ENCODE measurements around the gene TRIM56. TPM values are rescaled to one million over a fixed set of nuclear protein-coding genes. Genes with fewer than 3 reads are reported as not detected.

The TRIM56 gene
- total and polyA plus RNA-seq, 2 of the 13 experiments (the other 11 are each of a cell fraction or from before 2014, with no cell fraction given): 3.2 to 7.1 TPM

GRCh38 chr7:101138213-101138870, 53.1 kb downstream of the TRIM56 start (continued):
- TF ChIP-seq TRAFD1 (CRISPR knock-in tag; IDR thresholded peaks at IDR 0.05; ENCODE audit: borderline replicate concordance) (no peak), ZNF569 (CRISPR knock-in tag; IDR thresholded peaks at IDR 0.05; ENCODE audit: borderline replicate concordance) (no peak), NCOA5 (CRISPR knock-in tag; IDR thresholded peaks at IDR 0.05) (0 out of 2 replicates have a peak, but pooled peaks have one; percentile 76), CHD2 (IDR thresholded peaks at IDR 0.05; ENCODE audit: low read depth, low read length) (no peak), ZNF234 (CRISPR knock-in tag; conservative IDR thresholded peaks at IDR 0.05) (no peak), MYNN (CRISPR knock-in tag; IDR thresholded peaks at IDR 0.05; ENCODE audit: low read depth) (no peak), KDM5A (IDR thresholded peaks at IDR 0.05; ENCODE audit: borderline replicate concordance, low read length) (no peak; the same call in 1 of the 2 replicates), JUN (CRISPR knock-in tag; IDR thresholded peaks at IDR 0.05) (peak; percentile 95), MAX (IDR thresholded peaks at IDR 0.05) (peak; percentile 62; the same call in 1 of the 2 replicates), NFE2 (CRISPR knock-in tag; IDR thresholded peaks at IDR 0.05) (no peak), KLF15 (CRISPR knock-in tag; IDR thresholded peaks at IDR 0.05; ENCODE audit: borderline replicate concordance) (no peak), ZBTB43 (CRISPR knock-in tag; conservative IDR thresholded peaks at IDR 0.05) (0 out of 2 replicates have a peak, but pooled peaks have one; percentile 41), PLSCR1 (CRISPR knock-in tag; IDR thresholded peaks at IDR 0.05; ENCODE audit: borderline replicate concordance) (no peak; the same call in 1 of the 2 replicates), TFDP1 (CRISPR knock-in tag; IDR thresholded peaks at IDR 0.05; ENCODE audit: borderline replicate concordance) (no peak), ATF3 (CRISPR knock-in tag; IDR thresholded peaks at IDR 0.05) (peak; percentile 93), PRDM10 (CRISPR knock-in tag; IDR thresholded peaks at IDR 0.05; ENCODE audit: low read depth) (no peak), ZNF558 (CRISPR knock-in tag; IDR thresholded peaks at IDR 0.05; ENCODE audit: borderline replicate concordance) (0 out of 2 replicates have a peak, but pooled peaks have one; percentile 23), GZF1 (CRISPR knock-in tag; IDR thresholded peaks at IDR 0.05) (no peak), DDIT3 (CRISPR knock-in tag; IDR thresholded peaks at IDR 0.05) (no peak)
